ENCODE data around the gene RBM14. TPM values are rescaled to one million over a fixed set of nuclear protein-coding genes. Genes with fewer than 3 reads are reported as not detected.

The RBM14 gene, protein sequence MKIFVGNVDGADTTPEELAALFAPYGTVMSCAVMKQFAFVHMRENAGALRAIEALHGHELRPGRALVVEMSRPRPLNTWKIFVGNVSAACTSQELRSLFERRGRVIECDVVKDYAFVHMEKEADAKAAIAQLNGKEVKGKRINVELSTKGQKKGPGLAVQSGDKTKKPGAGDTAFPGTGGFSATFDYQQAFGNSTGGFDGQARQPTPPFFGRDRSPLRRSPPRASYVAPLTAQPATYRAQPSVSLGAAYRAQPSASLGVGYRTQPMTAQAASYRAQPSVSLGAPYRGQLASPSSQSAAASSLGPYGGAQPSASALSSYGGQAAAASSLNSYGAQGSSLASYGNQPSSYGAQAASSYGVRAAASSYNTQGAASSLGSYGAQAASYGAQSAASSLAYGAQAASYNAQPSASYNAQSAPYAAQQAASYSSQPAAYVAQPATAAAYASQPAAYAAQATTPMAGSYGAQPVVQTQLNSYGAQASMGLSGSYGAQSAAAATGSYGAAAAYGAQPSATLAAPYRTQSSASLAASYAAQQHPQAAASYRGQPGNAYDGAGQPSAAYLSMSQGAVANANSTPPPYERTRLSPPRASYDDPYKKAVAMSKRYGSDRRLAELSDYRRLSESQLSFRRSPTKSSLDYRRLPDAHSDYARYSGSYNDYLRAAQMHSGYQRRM
- total RNA-seq, result 21.3 and 29.2 TPM in 2 replicates

DNA sequence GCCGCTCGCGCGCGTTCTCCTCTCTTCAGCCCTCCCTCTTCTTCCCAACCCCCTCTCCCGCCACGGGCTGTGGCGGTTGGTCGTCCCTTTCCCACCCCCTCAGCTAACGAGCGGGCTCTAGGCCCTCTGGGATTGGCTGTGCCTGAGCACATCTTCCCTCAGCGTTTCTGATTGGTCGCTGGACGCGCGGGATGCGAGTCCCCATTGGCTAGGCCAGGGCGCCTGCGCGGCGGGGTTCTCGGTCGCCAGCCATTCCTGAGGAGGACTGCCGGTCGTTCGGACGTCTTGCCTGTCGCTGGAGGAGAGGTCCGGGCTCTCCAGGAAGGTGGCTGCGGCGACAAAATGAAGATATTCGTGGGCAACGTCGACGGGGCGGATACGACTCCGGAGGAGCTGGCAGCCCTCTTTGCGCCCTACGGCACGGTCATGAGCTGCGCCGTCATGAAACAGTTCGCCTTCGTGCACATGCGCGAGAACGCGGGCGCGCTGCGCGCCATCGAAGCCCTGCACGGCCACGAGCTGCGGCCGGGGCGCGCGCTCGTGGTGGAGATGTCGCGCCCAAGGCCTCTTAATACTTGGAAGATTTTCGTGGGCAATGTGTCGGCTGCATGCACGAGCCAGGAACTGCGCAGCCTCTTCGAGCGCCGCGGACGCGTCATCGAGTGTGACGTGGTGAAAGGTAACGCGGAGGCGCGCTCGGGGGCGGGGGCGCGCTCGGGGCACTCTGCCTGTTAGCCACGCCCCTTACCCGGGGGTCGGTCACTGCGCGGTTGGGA, at the start of gene RBM14:
Gene RBM14, plus strand, starts transcription at position 252 of the 776 bp plus-strand sequence. Its CDS starts 91 bp downstream, at position 343.

DNA sequence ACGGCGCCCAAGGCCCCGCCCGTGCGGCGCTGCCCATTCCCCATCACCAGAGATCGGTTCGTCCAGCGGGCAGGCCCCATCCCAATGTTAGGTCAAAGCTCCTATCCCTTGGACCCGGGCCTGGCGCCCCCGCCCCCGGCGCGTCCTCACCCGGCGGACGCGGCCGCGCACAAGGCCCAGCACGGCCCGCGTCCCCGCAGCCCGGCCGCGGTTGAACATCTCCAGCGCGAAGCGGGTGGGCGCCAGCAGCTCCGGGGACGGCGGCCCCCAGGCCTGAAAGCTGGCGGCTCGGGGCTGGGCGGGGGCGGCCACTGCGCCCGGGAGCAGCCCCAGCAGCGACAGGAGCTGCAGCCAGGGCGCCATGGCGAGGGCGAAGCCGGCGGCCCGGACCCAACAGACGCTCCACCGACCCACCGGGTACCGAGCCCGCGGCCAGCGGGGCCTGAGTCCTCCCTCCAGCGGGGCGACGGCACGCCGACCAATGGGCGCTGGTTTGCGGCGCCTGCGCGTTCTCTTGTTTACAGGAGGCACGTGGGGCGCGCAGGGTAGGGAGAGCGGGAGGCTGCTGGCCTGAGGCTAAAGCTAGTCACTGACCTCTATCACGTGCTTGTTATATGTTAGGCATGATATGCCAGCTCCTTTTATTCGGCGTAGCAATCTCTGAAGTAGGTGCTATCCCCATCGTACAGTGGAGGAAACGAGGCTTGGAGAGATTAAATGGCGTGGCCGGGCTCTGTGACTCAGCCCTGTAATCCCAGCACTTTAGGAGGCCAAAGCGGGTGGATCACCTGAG, 48.1 kb upstream of the RBM14 start, which contains the start of gene CTSF:
Gene CTSF, minus strand, starts transcription at position 483 of the 793 bp plus-strand sequence. Its CDS starts 120 bp downstream, at position 363.

GRCh38 chr11:66592457-66593302, 23.8 kb upstream of the RBM14 start, which contains the start of the genes CCDC87 and CCS:
CCDC87 (minus strand) TSS chr11:66593063; CDS start chr11:66593015, 48 bp downstream.
CCS (plus strand) TSS chr11:66593185; CDS start chr11:66593262, 77 bp downstream.

GRCh38 chr11:66638177-66639065, 22.0 kb downstream of the RBM14 start, which contains the start of gene RBM4:
RBM4 (plus strand) TSS chr11:66638703; CDS start chr11:66639712, 1,009 bp downstream.

Other genes starting within 250 kb of the RBM14 start
- not detected in 2 replicates for gene SLC29A2, start 244.9 kb upstream of the RBM14 start, total RNA-seq
- not detected in 2 replicates for gene NPAS4, start 195.6 kb upstream of the RBM14 start, total RNA-seq
- 24.1 and 36.6 TPM in 2 replicates for gene MRPL11, start 177.8 kb upstream of the RBM14 start, total RNA-seq
- gene PELI3, start 149.7 kb upstream of the RBM14 start, total RNA-seq, result 8.5 and 9.9 TPM in 2 replicates
- gene DPP3, start 136.2 kb upstream of the RBM14 start, total RNA-seq, result 43.9 and 68.2 TPM in 2 replicates
- 20.4 and 28.7 TPM in 2 replicates for gene BBS1, start 106.0 kb upstream of the RBM14 start, total RNA-seq
- gene ZDHHC24, start 70.6 kb upstream of the RBM14 start, total RNA-seq, result 17.1 and 33.2 TPM in 2 replicates
- gene ACTN3, start 69.7 kb upstream of the RBM14 start, total RNA-seq, result under 0.01 TPM in 2 replicates
- gene CTSF, start 48.0 kb upstream of the RBM14 start, total RNA-seq, result 65.9 and 72.4 TPM in 2 replicates
- 0.16 TPM in 1 of 2 replicates, not detected in the other for gene CCDC87, start 23.6 kb upstream of the RBM14 start, total RNA-seq
- gene CCS, start 23.4 kb upstream of the RBM14 start, total RNA-seq, result 43.7 and 50.4 TPM in 2 replicates
- gene RBM4, start 22.1 kb downstream of the RBM14 start, total RNA-seq, result 124 and 173 TPM in 2 replicates
- gene RBM4B, start 61.3 kb downstream of the RBM14 start, total RNA-seq, result 13.0 and 16.2 TPM in 2 replicates
- gene SPTBN2, start 112.6 kb downstream of the RBM14 start, total RNA-seq, result 0.16 TPM in 1 of 2 replicates, not detected in the other
- gene RCE1, start 226.8 kb downstream of the RBM14 start, total RNA-seq, result 14.8 and 15.9 TPM in 2 replicates
- gene LRFN4, start 240.4 kb downstream of the RBM14 start, total RNA-seq, result 17.3 and 18.1 TPM in 2 replicates

Data from cardiac atrium fibroblast (primary cell).